K562 (cell line): ENCODE results near the gene CTSW. TPM values are rescaled to one million over a fixed set of nuclear protein-coding genes. Genes with fewer than 3 reads are reported as not detected.

Experiments used
- ADNP ChIP-seq: fragments of 200-800 bp; sonication (Bioruptor generic); IDR thresholded peaks from 2 replicates; pipeline ENCODE4 v1.6.1; 2016; ENCODE audit warnings: missing genetic modification characterization, missing compliant biosample characterization
- C11orf30 ChIP-seq: fragments of 450-650 bp; IDR thresholded peaks from 2 replicates; pipeline ENCODE4 v1.6.1; 2016; ENCODE audit warnings: low read depth, mild to moderate bottlenecking
- CHD7 ChIP-seq: fragments of 200-600 bp; sonication (generic); IDR thresholded peaks from one replicate; pipeline ENCODE4 v1.6.1; 2012; ENCODE audit warnings: mild to moderate bottlenecking, low read depth, low read length, inconsistent platforms
- FUS ChIP-seq: fragments of 200-400 bp; formaldehyde crosslinking; optimal IDR thresholded peaks from 2 replicates; pipeline ENCODE3; 2017; ENCODE audit warnings: low read depth, low read length
- HES1 ChIP-seq: fragments of 450-650 bp; IDR thresholded peaks from 2 replicates; pipeline ENCODE4 v1.6.1; 2016; ENCODE audit warnings: low read depth, mild to moderate bottlenecking, moderate library complexity
- HMG20A ChIP-seq: fragments of 450-650 bp; formaldehyde crosslinking; conservative IDR thresholded peaks from 2 replicates; pipeline ENCODE4 v1.4.0; 2020; ENCODE audit warnings: mild to moderate bottlenecking, mixed read lengths
- HNRNPUL1 ChIP-seq: fragments of 200-400 bp; formaldehyde crosslinking; IDR thresholded peaks from 2 replicates; pipeline ENCODE4 v1.6.1; 2017; ENCODE audit warnings: low read length
- NFE2 ChIP-seq: IDR thresholded peaks from 2 replicates; pipeline ENCODE4 v1.6.1; 2014; ENCODE audit warnings: antibody characterized with exemption, low read depth
- NRF1 ChIP-seq, 2 experiments: fragments of 450-650 bp; IDR thresholded peaks in 1 of 2; conservative IDR thresholded peaks in 1 of 2; 2 replicates each; pipeline ENCODE4 v1.6.1; 2014; ENCODE audit warnings: mild to moderate bottlenecking in 2 of 2
- SNAPC5 ChIP-seq: fragments of 250-450 bp; sonication (Bioruptor Pico); IDR thresholded peaks from 2 replicates; pipeline ENCODE4 v1.8.0; 2021; ENCODE audit warnings: moderate library complexity, mild to moderate bottlenecking, inconsistent platforms
- ZBED1 ChIP-seq: IDR thresholded peaks from 2 replicates; pipeline ENCODE4 v1.6.1; 2014
- ZNF174 ChIP-seq: fragments of 250-450 bp; sonication (Bioruptor Pico); IDR thresholded peaks from 2 replicates; pipeline ENCODE4 v1.4.0; 2020; ENCODE audit warnings: mild to moderate bottlenecking
- ZNF239 ChIP-seq: fragments of 250-450 bp; sonication (Bioruptor Pico); IDR thresholded peaks from 2 replicates; pipeline ENCODE4 v1.4.0; 2020; ENCODE audit warnings: mild to moderate bottlenecking
- ZNF324 ChIP-seq: fragments of 250-450 bp; sonication (Bioruptor Pico); IDR thresholded peaks from 2 replicates; pipeline ENCODE4 v1.4.0; 2020; ENCODE audit warnings: mild to moderate bottlenecking
- ZNF449 ChIP-seq: fragments of 250-450 bp; sonication (Bioruptor Pico); IDR thresholded peaks from 2 replicates; pipeline ENCODE4 v1.8.0; 2022; ENCODE audit warnings: moderate library complexity, mild to moderate bottlenecking, inconsistent platforms
- ZNF830 ChIP-seq: fragments of 250-450 bp; sonication (Bioruptor Pico); IDR thresholded peaks from 2 replicates; pipeline ENCODE4 v1.5.0; 2021; ENCODE audit warnings: mild to moderate bottlenecking
- polyA plus RNA-seq, 8 experiments: library from polyadenylated mRNA; depleted of rRNA in 4 of 8; stranded (reverse) in 5 of 8; unstranded in 3 of 8; fragments of >200 nt; fragmentation: Nextera tagmentation in 2 of 8; fragmentation: Illumina TruSeq in 1 of 8; extraction: Ambion mirVana in 2 of 8; extraction: Trizol in 1 of 8; gene quantifications; 2 replicates each; pipeline versions ENCODE4 v1.2.1 to v1.2.3, GENCODE V29; 2011 to 2014; ENCODE audit warnings: inconsistent platforms in 1 of 8, missing spikeins in 1 of 8
- total RNA-seq, 7 experiments: library from RNA; depleted of rRNA in 6 of 7; stranded (reverse); fragments of >200 nt in 6 of 7; fragmentation: Illumina TruSeq in 2 of 7; extraction: Trizol in 2 of 7; gene quantifications; 2 replicates each; pipeline versions ENCODE4 v1.2.1 to v1.2.3, GENCODE V29; 2011 to 2021; ENCODE audit warnings: low replicate concordance in 1 of 7

Gene CTSW
- total and polyA plus RNA-seq, 9 of the 15 experiments (the other 6 are each of a cell fraction or from before 2014, with no cell fraction given) = 0.04 TPM; not detected in 8

GRCh38 chr11:65900125-65900898, 20.7 kb downstream of the CTSW start, which contains the start of gene FOSL1 (continued):
- no peak for TF ChIP-seq CHD7
- no peak for TF ChIP-seq ZBED1
- no peak for TF ChIP-seq HNRNPUL1
- no peak for TF ChIP-seq ZNF324 (CRISPR knock-in tag)
- TF ChIP-seq FUS = peak; percentile 62
- TF ChIP-seq ADNP (tag) = no peak
- TF ChIP-seq NRF1 (conservative IDR thresholded peaks at IDR 0.05 in 1 of 2, IDR thresholded peaks at IDR 0.05 in 1 of 2) = peak; percentile 75 to 81
- no peak for TF ChIP-seq HES1
- TF ChIP-seq ZNF174 (CRISPR knock-in tag) = no peak
- no peak for TF ChIP-seq ZNF239 (CRISPR knock-in tag)
- no peak for TF ChIP-seq ZNF449 (CRISPR knock-in tag)
- peak; percentile 7; the same call in 1 of the 2 replicates for TF ChIP-seq NFE2
- no peak for TF ChIP-seq C11orf30
- no peak for TF ChIP-seq ZNF830 (CRISPR knock-in tag)
- TF ChIP-seq HMG20A (CRISPR knock-in tag) = no peak
- no peak for TF ChIP-seq SNAPC5 (CRISPR knock-in tag)
